Activated naive CD4-positive, alpha-beta T cell treated with anti-CD3 and anti-CD28 coated beads for 36 hours (primary cell): ENCODE measurements around the gene POMT2. TPM values are rescaled to one million over a fixed set of nuclear protein-coding genes. Genes with fewer than 3 reads are reported as not detected.

ENCODE experiments used
- CTCF ChIA-PET: fragments of 350-600 bp; sonication (Branson Sonifier 250); formaldehyde crosslinking; loops from one replicate; lab custom pipeline; 2021; ENCODE audit warnings: antibody characterized with exemption; lab: Charles Lee
- DNase-seq: peaks from one replicate; pipeline ENCODE4 v3.0.0-alpha.2; 2020
- H3K27ac Mint-ChIP-seq: one replicate; pipeline ENCODE4 v1.8.0; 2021; ENCODE audit warnings: mild to moderate bottlenecking, mixed read lengths
- H3K27me3 Mint-ChIP-seq: one replicate; pipeline ENCODE4 v1.8.0; 2021; ENCODE audit warnings: low read depth, mixed read lengths
- H3K36me3 Mint-ChIP-seq: one replicate; pipeline ENCODE4 v1.8.0; 2021; ENCODE audit warnings: low read depth, mixed read lengths
- H3K4me1 Mint-ChIP-seq: one replicate; pipeline ENCODE4 v1.8.0; 2021; ENCODE audit warnings: low read depth, mixed read lengths
- H3K4me3 Mint-ChIP-seq: one replicate; pipeline ENCODE4 v1.8.0; 2021; ENCODE audit warnings: mild to moderate bottlenecking, moderate library complexity, mixed read lengths
- H3K9me3 Mint-ChIP-seq: one replicate; pipeline ENCODE4 v1.8.0; 2021; ENCODE audit warnings: mixed read lengths
- intact Hi-C: fragments of 100-400 bp; cut with micrococcal nuclease; formaldehyde crosslinking; loops from one replicate; pipeline ENCODE4 v1.15.1; 2023
- total RNA-seq, 2 experiments: library from RNA; stranded (reverse); gene quantifications; one replicate each; pipeline ENCODE4 v1.2.3, GENCODE V29; 2021

The POMT2 gene
- total RNA-seq, 2 experiments from 2014 or later, result 11.3 to 14.5 TPM

DNA sequence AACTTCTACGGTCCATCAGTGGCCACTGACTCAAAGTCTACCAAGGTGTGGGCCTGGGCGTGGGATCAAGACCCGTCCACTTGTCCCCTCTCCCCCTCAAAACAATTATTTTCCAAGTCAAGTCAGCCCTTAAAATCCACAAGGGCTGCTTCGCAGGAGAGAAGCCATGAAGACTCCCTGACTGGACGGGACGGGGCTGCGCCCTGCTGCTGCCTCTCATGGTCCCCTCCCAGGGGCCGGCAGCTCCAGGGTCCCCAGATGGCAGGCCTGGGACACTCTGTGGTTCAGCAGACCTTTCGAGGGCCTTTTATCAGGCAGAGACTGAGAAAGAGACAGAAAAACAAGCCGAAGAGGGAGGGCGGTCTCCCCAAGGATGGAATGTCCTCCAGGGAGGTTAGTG, 60.5 kb downstream of the POMT2 start:
- DNase-seq, result no peak
- Mint-ChIP-seq H3K9me3 (no peaks in the 10 kb centered on the region), H3K4me1 (no peaks in the 10 kb centered on the region), H3K36me3 (no peaks in the 10 kb centered on the region), H3K27ac (no peak overlapping the region), H3K4me3 (no peak overlapping the region), H3K27me3 (peaks cover 7% of the 10 kb centered on the region)
- CTCF ChIA-PET, result no interaction called here
- intact Hi-C loops, result no loop called here

DNA sequence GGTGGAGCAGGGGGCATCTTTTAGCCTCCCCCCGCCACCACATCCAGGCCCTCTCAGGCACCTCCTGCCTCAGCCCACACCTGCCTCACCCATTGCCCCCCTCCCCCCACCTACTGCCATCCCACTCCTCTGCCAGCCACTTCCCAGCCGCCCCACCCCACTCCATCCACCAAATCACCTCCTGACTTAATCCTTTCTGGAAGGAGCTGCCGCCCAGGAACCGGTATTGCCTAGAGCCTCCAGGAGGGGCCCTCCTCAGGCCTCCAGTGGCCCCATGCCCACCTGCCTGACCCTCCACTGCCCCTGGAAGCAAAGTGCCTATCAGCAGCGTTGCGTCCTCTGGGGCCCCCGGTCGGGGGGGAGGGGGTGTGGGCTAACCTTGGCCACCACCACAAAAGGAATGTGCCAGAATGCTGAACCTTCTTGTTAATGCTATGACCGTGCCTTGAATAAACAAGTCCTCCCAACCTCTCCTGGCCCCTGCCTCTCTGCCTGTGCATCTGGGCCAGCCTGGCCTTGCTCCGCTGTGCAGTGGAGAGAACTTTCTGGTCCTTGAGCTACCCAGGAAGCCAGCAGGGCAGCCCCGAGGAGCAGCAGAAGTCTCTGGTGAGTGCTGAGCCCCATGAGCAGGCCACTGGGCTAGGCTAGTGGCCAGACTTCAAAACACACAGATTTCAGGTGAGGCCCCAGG, 61.5 kb downstream of the POMT2 start:
- intact Hi-C loops, result no loop called here
- peaks cover 7% of the 10 kb centered on the region for H3K27me3 Mint-ChIP-seq
- H3K9me3 Mint-ChIP-seq, result no peaks in the 10 kb centered on the region
- no peak overlapping the region for H3K27ac Mint-ChIP-seq
- H3K36me3 Mint-ChIP-seq, result no peaks in the 10 kb centered on the region
- DNase-seq, result no peak
- no peak overlapping the region for H3K4me3 Mint-ChIP-seq
- CTCF ChIA-PET, result no interaction called here
- no peaks in the 10 kb centered on the region for H3K4me1 Mint-ChIP-seq

- no peaks in the 10 kb centered on the region for H3K4me1 Mint-ChIP-seq
- CTCF ChIA-PET, result no interaction called here
- H3K4me3 Mint-ChIP-seq, result no peak overlapping the region
- intact Hi-C loops, result no loop called here
- H3K27ac Mint-ChIP-seq, result no peak overlapping the region
- H3K36me3 Mint-ChIP-seq, result no peaks in the 10 kb centered on the region
- H3K27me3 Mint-ChIP-seq, result peaks cover 5% of the 10 kb centered on the region
- DNase-seq, result no peak
- no peaks in the 10 kb centered on the region for H3K9me3 Mint-ChIP-seq
Measured at GRCh38 chr14:77258566-77258965, 62.1 kb downstream of the POMT2 start.

- DNase-seq, result no peak
- CTCF ChIA-PET, result no interaction called here
- intact Hi-C loops, result no loop called here
- Mint-ChIP-seq H3K4me3 (no peak overlapping the region), H3K4me1 (no peaks in the 10 kb centered on the region), H3K9me3 (no peaks in the 10 kb centered on the region), H3K27me3 (peaks cover 5% of the 10 kb centered on the region), H3K27ac (no peak overlapping the region), H3K36me3 (no peaks in the 10 kb centered on the region)
Measured at GRCh38 chr14:77257700-77258099, 63.0 kb downstream of the POMT2 start.

GRCh38 chr14:77256694-77257093, 64.0 kb downstream of the POMT2 start:
- Mint-ChIP-seq H3K36me3 (no peaks in the 10 kb centered on the region), H3K27ac (no peak overlapping the region), H3K27me3 (peaks cover 3% of the 10 kb centered on the region), H3K4me3 (no peak overlapping the region), H3K9me3 (no peaks in the 10 kb centered on the region), H3K4me1 (no peaks in the 10 kb centered on the region)
- intact Hi-C loops, result no loop called here
- no peak for DNase-seq
- CTCF ChIA-PET, result no interaction called here

DNA sequence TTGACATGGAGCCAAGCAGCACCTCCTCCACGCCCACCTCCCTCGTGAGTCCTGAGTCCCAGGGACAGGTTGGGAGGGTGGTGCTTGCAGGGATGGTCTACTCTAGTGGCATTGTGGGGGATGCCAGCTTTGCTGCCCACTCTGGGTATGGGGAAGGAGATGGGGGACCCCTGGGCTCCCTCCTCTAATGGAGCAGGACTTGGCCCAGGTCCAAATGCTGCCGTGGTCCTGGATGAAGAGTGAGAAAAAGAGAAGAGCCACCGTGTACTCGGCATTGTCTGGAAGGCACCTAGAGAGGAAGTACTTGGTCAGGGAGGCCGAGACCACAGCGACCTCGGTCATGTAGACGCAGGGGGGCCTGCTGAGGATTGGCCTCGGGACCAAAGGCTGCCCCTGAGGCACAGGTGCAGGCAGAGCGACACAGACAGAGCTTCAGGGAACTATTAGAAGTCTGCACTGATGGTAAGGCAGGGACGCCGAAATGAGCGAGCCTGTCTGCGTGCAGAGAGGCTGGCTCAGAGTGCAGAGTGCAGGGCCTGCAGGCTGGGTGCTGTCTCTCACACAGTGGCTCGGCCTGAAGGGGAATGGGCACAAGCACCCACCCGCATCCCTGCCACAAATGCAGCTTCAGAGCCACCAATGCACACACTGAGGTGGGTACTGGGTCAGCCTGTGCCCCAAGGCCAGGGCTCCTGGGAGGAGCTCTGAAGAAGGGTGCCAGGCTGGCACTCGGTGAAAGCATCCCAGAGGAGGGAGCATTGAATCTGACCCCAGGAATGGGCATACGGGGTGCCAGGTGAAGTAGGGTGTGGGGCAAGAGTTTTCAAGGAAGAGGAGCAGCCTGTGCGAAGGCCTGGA, 67.1 kb downstream of the POMT2 start:
- no peaks in the 10 kb centered on the region for H3K9me3 Mint-ChIP-seq
- intact Hi-C loops, result no loop called here
- CTCF ChIA-PET, result no interaction called here
- H3K27me3 Mint-ChIP-seq, result peaks cover 3% of the 10 kb centered on the region
- no peaks in the 10 kb centered on the region for H3K36me3 Mint-ChIP-seq
- DNase-seq, result no peak
- no peaks in the 10 kb centered on the region for H3K4me1 Mint-ChIP-seq
- no peak overlapping the region for H3K27ac Mint-ChIP-seq
- H3K4me3 Mint-ChIP-seq, result no peak overlapping the region

GRCh38 chr14:77251870-77252269, 68.8 kb downstream of the POMT2 start:
- CTCF ChIA-PET, result no interaction called here
- no peaks in the 10 kb centered on the region for H3K27me3 Mint-ChIP-seq
- H3K4me1 Mint-ChIP-seq, result no peaks in the 10 kb centered on the region
- H3K27ac Mint-ChIP-seq, result no peak overlapping the region
- H3K36me3 Mint-ChIP-seq, result no peaks in the 10 kb centered on the region
- no peak overlapping the region for H3K4me3 Mint-ChIP-seq
- intact Hi-C loops, result no loop called here
- DNase-seq, result no peak
- H3K9me3 Mint-ChIP-seq, result no peaks in the 10 kb centered on the region

- CTCF ChIA-PET, result no interaction called here
- no peaks in the 10 kb centered on the region for H3K4me1 Mint-ChIP-seq
- H3K27me3 Mint-ChIP-seq, result no peaks in the 10 kb centered on the region
- intact Hi-C loops, result no loop called here
- H3K9me3 Mint-ChIP-seq, result no peaks in the 10 kb centered on the region
- H3K27ac Mint-ChIP-seq, result no peak overlapping the region
- H3K36me3 Mint-ChIP-seq, result no peaks in the 10 kb centered on the region
- no peak overlapping the region for H3K4me3 Mint-ChIP-seq
- DNase-seq, result no peak
Measured at GRCh38 chr14:77250927-77251326, 69.8 kb downstream of the POMT2 start.

- H3K27me3 Mint-ChIP-seq, result no peaks in the 10 kb centered on the region
- no peaks in the 10 kb centered on the region for H3K36me3 Mint-ChIP-seq
- intact Hi-C loops, result no loop called here
- no peaks in the 10 kb centered on the region for H3K4me1 Mint-ChIP-seq
- no peak for DNase-seq
- no peak overlapping the region for H3K4me3 Mint-ChIP-seq
- H3K9me3 Mint-ChIP-seq, result no peaks in the 10 kb centered on the region
- CTCF ChIA-PET, result interaction anchor here (1.3 kb wide), 1 partner anchor 53 kb away, joined by 4 read pairs; no protein-coding TSS in a partner anchor
- no peak overlapping the region for H3K27ac Mint-ChIP-seq
Measured at GRCh38 chr14:77249286-77249685, 71.4 kb downstream of the POMT2 start.

DNA sequence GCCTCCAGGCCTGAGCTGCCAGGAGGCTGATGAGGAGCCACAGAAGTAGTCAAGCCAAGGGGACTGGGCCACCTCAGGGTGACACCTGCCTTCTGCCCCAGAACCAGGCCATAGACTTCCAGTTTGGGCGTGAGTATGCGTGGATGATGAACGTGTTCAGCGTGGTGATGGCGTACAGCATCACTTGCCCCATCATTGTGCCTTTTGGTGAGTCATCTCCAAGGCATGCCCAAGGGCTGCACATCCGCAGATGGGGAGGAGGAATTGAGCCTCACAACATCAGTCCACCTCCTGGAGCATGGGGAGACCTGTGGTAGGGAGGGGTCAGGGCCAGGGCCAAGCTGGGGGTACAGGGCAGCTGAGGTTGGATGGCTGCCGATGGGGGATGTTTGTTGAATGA, 72.0 kb downstream of the POMT2 start:
- no peaks in the 10 kb centered on the region for H3K27me3 Mint-ChIP-seq
- H3K36me3 Mint-ChIP-seq, result no peaks in the 10 kb centered on the region
- H3K4me1 Mint-ChIP-seq, result no peaks in the 10 kb centered on the region
- H3K4me3 Mint-ChIP-seq, result no peak overlapping the region
- no peak for DNase-seq
- CTCF ChIA-PET, result no interaction called here
- intact Hi-C loops, result no loop called here
- no peak overlapping the region for H3K27ac Mint-ChIP-seq
- no peaks in the 10 kb centered on the region for H3K9me3 Mint-ChIP-seq

DNA sequence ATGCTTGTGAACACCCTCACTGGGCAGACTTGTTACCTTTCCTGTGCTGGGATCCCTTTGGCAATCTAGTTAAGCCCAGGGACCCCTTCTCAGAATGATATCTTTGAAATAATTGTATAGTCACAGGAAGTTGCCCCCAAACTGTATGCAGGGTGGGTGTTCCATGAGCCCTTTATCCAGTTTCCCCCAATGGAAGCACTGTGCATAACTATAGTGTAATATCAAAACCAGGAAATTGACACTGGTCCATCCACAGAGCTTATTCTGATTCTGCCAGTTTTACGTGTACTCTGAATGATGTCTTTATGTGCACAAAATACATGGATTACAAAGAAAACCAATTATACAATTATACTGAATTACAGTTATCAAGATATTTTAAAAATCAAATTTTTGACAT, 73.9 kb downstream of the POMT2 start:
- intact Hi-C loops, result no loop called here
- no peak overlapping the region for H3K27ac Mint-ChIP-seq

DNA sequence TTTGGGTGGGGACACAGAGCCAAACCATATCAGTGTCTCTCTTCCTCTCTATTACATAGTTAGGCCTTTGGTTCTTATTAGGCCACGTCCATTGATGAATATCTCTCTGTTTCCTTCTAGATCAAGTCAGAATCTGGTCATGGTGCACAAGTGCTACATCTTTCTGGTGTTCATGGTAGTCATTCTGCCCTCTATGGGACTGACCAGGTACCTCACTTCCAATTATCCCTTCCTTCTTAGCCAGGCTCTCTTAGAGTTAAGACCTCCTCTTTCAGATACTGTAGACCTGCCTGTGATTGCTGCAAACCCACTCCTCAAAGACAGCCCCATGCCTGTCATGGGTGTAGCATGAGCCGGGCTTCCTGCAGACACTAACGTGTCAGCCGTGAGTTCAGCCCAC, 74.9 kb downstream of the POMT2 start:
- CTCF ChIA-PET, result interaction anchor here (1.3 kb wide), 1 partner anchor 13 kb away, joined by 3 read pairs; no protein-coding TSS in a partner anchor
- H3K4me3 Mint-ChIP-seq, result no peak overlapping the region
- H3K4me1 Mint-ChIP-seq, result no peaks in the 10 kb centered on the region
- no peaks in the 10 kb centered on the region for H3K9me3 Mint-ChIP-seq
- intact Hi-C loops, result no loop called here
- no peaks in the 10 kb centered on the region for H3K36me3 Mint-ChIP-seq
- H3K27me3 Mint-ChIP-seq, result no peaks in the 10 kb centered on the region
- H3K27ac Mint-ChIP-seq, result no peak overlapping the region
- no peak for DNase-seq

More for the DNA sequence above, 73.9 kb downstream of the POMT2 start:
- DNase-seq, result no peak
- no peaks in the 10 kb centered on the region for H3K36me3 Mint-ChIP-seq
- no peaks in the 10 kb centered on the region for H3K9me3 Mint-ChIP-seq
- CTCF ChIA-PET, result no interaction called here
- H3K27me3 Mint-ChIP-seq, result no peaks in the 10 kb centered on the region
- no peaks in the 10 kb centered on the region for H3K4me1 Mint-ChIP-seq
- H3K4me3 Mint-ChIP-seq, result no peak overlapping the region

GRCh38 chr14:77243853-77244252, 76.8 kb downstream of the POMT2 start:
- CTCF ChIA-PET, result interaction anchor here (0.6 kb wide), 1 partner anchor 368 kb away, joined by 3 read pairs; no protein-coding TSS in a partner anchor
- Mint-ChIP-seq H3K27me3 (no peaks in the 10 kb centered on the region), H3K27ac (no peak overlapping the region), H3K4me1 (no peaks in the 10 kb centered on the region), H3K9me3 (no peaks in the 10 kb centered on the region), H3K36me3 (no peaks in the 10 kb centered on the region), H3K4me3 (no peak overlapping the region)
- intact Hi-C loops, result no loop called here
- no peak for DNase-seq
